Spinal cord (tissue), 10 donors: ENCODE measurements around the gene TWF1. TPM values are rescaled to one million over a fixed set of nuclear protein-coding genes. Genes with fewer than 3 reads are reported as not detected.
"Not testable (repeated sequence)": the region's sequence is repeated elsewhere in the genome, so short reads cannot be mapped to it uniquely, and the experiment has no call there.

Source experiments
- DNase-seq, 6 donors: peaks; one replicate each; pipeline versions ENCODE4 v3.0.0 to v3.0.0-alpha.2; 2013 to 2015; ENCODE audit warnings: low spot score in 6 of 6, low read depth in 4 of 6
- H3K27ac ChIP-seq: one replicate; pipeline ENCODE4 v1.5.1; 2013; ENCODE audit warnings: low read depth, low read length, control low read depth
- H3K27me3 ChIP-seq: one replicate; pipeline ENCODE4 v1.6.1; 2013; ENCODE audit warnings: low read length; ENCODE audit not compliant: control insufficient read depth, insufficient read depth
- H3K36me3 ChIP-seq: one replicate; pipeline ENCODE4 v1.6.1; 2013; ENCODE audit warnings: low read length; ENCODE audit not compliant: control insufficient read depth, insufficient read depth
- H3K4me1 ChIP-seq: one replicate; pipeline ENCODE4 v1.6.1; 2013; ENCODE audit warnings: low read length; ENCODE audit not compliant: control insufficient read depth, insufficient read depth
- H3K4me3 ChIP-seq: one replicate; pipeline ENCODE4 v1.5.1; 2013; ENCODE audit warnings: low read depth, low read length, control low read depth
- H3K9me3 ChIP-seq: one replicate; pipeline ENCODE4 v1.6.1; 2013; ENCODE audit warnings: low read length; ENCODE audit not compliant: control insufficient read depth, insufficient read depth
- WGBS: methylation state at CpG from one replicate; pipeline ENCODE4 v1.1.5; 2013; ENCODE audit warnings: missing lambda C conversion rate; ENCODE audit not compliant: insufficient coverage; 5-methylcytosine and 5-hydroxymethylcytosine counted together
- long read RNA-seq, 4 donors: transcript quantifications; one replicate each; lab custom pipeline, GENCODE V29; 2026
- polyA plus RNA-seq, 2 donors: library from polyadenylated mRNA; unstranded; fragments of 120-200 nt; gene quantifications; one replicate each; pipeline ENCODE4 v1.2.1, GENCODE V29; 2013; ENCODE audit not compliant: insufficient read length in 2 of 2
- total RNA-seq, 2 donors: library from RNA; depleted of rRNA in 1 of 2; stranded (reverse); fragments of 120-200 nt in 1 of 2; fragments of >200 nt in 1 of 2; gene quantifications; one replicate each; pipeline versions ENCODE4 v1.2.3 to v1.2.4, GENCODE V29; 2013 to 2014
- donor health status: healthy.

Gene TWF1
- total RNA-seq (100 to 1,000 TPM in 1 of 2 donors, 10 to 100 TPM in 1; 96.1 to 137 TPM), polyA plus RNA-seq (100 to 1,000 TPM in 1 of 2 donors, 10 to 100 TPM in 1; 69.6 to 101 TPM)
- long read RNA-seq, donor 1, transcript TWF1-201 (9 exons, 3,045 nt), result major isoform, 14 of 21 reads
- long read RNA-seq, donor 1, partial matches to known transcripts, result 0 of 21 reads
- long read RNA-seq, donor 1, other reads (novel, unspliced or antisense), result 0 of 21 reads
- long read RNA-seq, donor 2, transcript TWF1-201 (9 exons, 3,045 nt), result major isoform, 13 of 15 reads
- long read RNA-seq, donor 2, partial matches to known transcripts, result 0 of 15 reads
- long read RNA-seq, donor 2, other reads (novel, unspliced or antisense), result 0 of 15 reads
- long read RNA-seq, donor 3, transcript TWF1-201 (9 exons, 3,045 nt), result major isoform, 15 of 18 reads
- long read RNA-seq, donor 3, partial matches to known transcripts, result 0 of 18 reads
- long read RNA-seq, donor 3, other reads (novel, unspliced or antisense), result 0 of 18 reads
- long read RNA-seq, donor 4, transcript TWF1-201 (9 exons, 3,045 nt), result major isoform, 15 of 16 reads
- long read RNA-seq, donor 4, partial matches to known transcripts, result 0 of 16 reads
- long read RNA-seq, donor 4, other reads (novel, unspliced or antisense), result 0 of 16 reads

DNA sequence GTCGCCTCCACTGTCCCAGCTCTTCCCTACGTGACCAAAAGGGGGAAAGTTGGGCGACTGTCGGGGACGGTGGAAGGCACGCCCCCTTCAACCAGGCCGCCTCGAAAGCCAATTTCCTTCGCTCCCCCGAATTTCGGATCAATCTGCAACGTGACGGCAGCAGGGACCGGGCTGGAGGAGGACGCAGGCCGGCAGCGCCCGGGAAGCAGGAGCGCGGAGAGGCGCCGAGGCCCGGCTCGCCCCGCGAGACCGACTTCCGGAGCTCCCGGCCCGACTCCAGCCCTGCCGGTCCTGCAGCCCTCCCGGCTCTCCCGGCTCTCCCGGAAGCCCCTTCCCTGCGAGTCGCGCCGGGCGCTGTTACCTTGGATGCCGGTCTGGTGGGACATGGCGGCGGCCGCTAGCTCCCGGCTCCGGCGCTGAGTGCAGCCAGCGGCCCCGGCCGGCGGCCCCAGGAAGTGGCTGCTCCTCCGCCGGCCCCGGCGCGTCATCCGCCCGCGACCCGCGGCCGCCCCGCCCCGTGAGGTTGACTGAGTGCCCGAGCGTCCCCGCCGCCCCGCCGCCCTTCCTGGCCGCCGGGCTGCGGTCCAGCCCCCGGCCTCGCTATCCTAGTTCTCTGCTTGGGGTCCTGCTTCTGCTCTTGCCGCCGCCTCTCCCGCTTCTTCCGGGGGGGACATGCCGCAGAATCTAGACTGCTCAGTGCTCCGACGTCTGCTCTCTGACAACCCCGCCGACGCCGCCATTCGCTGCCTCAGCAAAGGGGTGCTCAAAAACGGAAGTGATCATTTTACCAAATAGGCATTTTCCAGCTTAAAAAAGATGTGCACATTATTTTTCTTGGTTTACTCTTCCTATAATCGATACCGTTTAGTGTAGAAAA, at the start of gene TWF1:
Gene TWF1, minus strand, starts transcription at position 458 of the 877 bp plus-strand sequence. Its CDS starts 72 bp downstream, at position 386.
- peak within 1 kb of the TSS; percentile 84 for H3K4me3 ChIP-seq
- 0% methylated on average over 86 of the region's 89 CpGs for WGBS
- H3K4me1 ChIP-seq, result no peaks in the 10 kb centered on the region
- peak within 1 kb of the TSS; percentile 98 for H3K27ac ChIP-seq
- DNase-seq, result peak; percentile 64 to 95 (median 82)
- peaks cover 3% of the 10 kb centered on the region for H3K36me3 ChIP-seq
- H3K27me3 ChIP-seq, result no peaks in the 10 kb centered on the region
- no peaks in the 10 kb centered on the region for H3K9me3 ChIP-seq

DNA sequence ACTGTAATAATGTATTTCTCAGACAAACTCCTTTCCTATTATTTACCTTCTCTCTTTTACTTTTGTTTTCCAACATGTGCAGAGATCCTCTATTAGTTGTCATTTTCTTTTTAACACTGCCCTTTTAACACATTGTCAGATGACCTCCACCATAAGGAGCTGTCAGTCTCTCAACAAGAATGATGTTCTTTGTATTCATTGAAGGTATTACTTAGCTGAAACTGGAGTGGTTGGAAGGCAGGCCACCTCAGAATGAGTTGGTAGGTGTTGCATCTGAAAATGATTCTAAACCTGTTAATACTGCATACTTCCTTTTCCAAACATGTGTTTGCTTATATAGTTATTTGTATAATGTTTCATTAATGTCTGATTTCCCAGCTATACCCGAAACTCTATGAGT, 46.6 kb upstream of the TWF1 start:
- no peaks in the 10 kb centered on the region for H3K36me3 ChIP-seq
- no peak overlapping the region for H3K27ac ChIP-seq
- H3K27me3 ChIP-seq, result no peaks in the 10 kb centered on the region
- no peaks in the 10 kb centered on the region for H3K4me1 ChIP-seq
- H3K4me3 ChIP-seq, result no peak overlapping the region
- DNase-seq, result no peak
- H3K9me3 ChIP-seq, result no peaks in the 10 kb centered on the region
- WGBS, result no CpG with 5 or more reads among the region's 1 CpG

GRCh38 chr12:43848786-43849185, 42.7 kb upstream of the TWF1 start:
- WGBS, result 100% methylated on average over 2 of the region's 3 CpGs
- Histone ChIP-seq H3K27ac (no peak overlapping the region), H3K4me3 (no peak overlapping the region), H3K27me3 (no peaks in the 10 kb centered on the region), H3K9me3 (no peaks in the 10 kb centered on the region), H3K36me3 (no peaks in the 10 kb centered on the region), H3K4me1 (no peaks in the 10 kb centered on the region)
- no peak for DNase-seq

DNA sequence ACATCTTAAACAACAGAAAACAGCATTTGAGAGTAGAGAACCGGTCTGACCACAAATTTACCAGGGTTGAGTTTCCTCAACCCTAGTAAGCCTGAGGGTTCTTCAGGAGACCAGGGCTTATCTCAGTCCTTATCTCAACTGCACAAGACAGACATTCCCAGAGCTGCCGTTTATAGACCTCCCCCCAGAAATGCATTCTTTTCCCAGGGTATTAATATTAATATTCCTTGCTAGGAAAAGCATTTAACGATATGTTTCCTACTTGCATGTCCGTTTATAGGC, 42.0 kb upstream of the TWF1 start:
- no peak for DNase-seq

GRCh38 chr12:43847425-43848225, 41.5 kb upstream of the TWF1 start:
- H3K36me3 ChIP-seq, DNase-seq, H3K4me3 ChIP-seq, H3K4me1 ChIP-seq, H3K9me3 ChIP-seq, H3K27ac ChIP-seq, H3K27me3 ChIP-seq: not testable (repeated sequence)
- 100% methylated on average over 1 of the region's 4 CpGs for whole genome bisulfite sequencing

More for the DNA sequence above, 42.0 kb upstream of the TWF1 start:
- H3K4me3 ChIP-seq, result no peak overlapping the region
- 100% methylated on average over 3 of the region's 4 CpGs for WGBS
- H3K27ac ChIP-seq, result no peak overlapping the region
- H3K4me1 ChIP-seq, result no peaks in the 10 kb centered on the region
- H3K27me3 ChIP-seq, result no peaks in the 10 kb centered on the region
- H3K36me3 ChIP-seq, result no peaks in the 10 kb centered on the region
- no peaks in the 10 kb centered on the region for H3K9me3 ChIP-seq

DNA sequence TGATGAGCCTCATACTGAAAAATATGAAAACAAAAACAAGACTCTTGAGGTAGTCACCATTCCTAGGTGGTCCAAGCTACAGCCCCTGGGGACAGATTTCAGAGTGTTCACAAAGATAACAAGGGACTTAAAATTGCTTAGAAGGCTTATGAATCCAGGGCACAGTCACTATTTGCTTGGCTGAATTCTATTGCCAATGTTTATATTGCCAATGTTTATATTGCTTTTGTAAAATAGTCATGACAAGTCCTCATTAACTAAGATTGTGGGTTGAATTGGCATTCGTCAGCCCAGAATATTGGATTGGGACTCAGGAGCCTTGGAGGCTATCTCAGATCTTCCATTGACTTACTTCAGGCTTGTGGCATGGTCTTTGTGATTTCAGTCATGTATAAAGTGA, 36.1 kb upstream of the TWF1 start:
- WGBS, result no CpG with 5 or more reads among the region's 1 CpG
- Histone ChIP-seq H3K9me3 (no peaks in the 10 kb centered on the region), H3K4me3 (no peak overlapping the region), H3K27ac (no peak overlapping the region), H3K36me3 (no peaks in the 10 kb centered on the region), H3K4me1 (no peaks in the 10 kb centered on the region), H3K27me3 (no peaks in the 10 kb centered on the region)
- no peak for DNase-seq

DNA sequence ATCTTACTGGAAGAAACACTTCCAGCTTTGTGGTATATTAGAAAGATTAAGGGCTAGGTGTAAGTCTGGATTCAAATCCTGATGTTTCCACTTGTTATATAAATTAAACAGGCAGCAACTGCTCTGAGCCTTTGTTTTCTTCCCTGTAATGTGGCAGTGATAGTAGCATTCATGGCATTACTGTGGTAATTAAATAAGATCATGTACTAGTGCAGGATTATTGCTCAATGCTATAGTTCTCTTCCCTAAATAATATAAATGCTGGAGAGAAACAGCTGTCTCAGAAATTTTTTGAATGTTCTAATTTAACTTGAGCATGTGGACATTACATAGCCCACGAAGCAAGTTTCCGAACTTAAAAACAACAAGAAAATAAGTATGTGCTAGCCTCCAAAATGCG, 35.1 kb upstream of the TWF1 start:
- WGBS, result 100% methylated on average over 1 of the region's 3 CpGs
- no peak for DNase-seq
- no peaks in the 10 kb centered on the region for H3K36me3 ChIP-seq
- no peaks in the 10 kb centered on the region for H3K4me1 ChIP-seq
- H3K27me3 ChIP-seq, result no peaks in the 10 kb centered on the region
- no peaks in the 10 kb centered on the region for H3K9me3 ChIP-seq
- no peak overlapping the region for H3K4me3 ChIP-seq
- no peak overlapping the region for H3K27ac ChIP-seq

DNA sequence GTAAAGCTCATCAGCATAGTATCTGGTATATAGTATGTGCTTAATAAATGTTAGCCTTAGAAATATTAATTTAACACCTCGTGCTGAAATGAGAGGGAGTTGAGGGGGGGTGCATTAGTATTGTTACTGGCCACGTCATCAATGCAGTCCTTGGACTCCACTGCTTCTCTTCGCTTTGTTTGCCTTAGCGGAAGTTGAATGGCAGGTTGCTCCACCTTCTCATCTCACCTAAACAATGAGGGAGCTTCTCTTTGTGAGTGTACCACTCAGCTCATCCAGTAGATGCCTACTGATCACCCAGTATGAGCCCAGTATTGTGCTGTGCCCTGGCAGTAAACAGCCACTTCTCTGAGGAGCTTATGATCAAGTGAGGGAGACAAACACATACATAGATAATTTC, 34.2 kb upstream of the TWF1 start:
- no peaks in the 10 kb centered on the region for H3K36me3 ChIP-seq
- no peak for DNase-seq
- H3K9me3 ChIP-seq, result no peaks in the 10 kb centered on the region
- H3K27me3 ChIP-seq, result no peaks in the 10 kb centered on the region
- H3K4me3 ChIP-seq, result no peak overlapping the region
- H3K4me1 ChIP-seq, result no peaks in the 10 kb centered on the region
- H3K27ac ChIP-seq, result no peak overlapping the region
- 82% methylated on average over 3 of the region's 4 CpGs for WGBS

GRCh38 chr12:43836475-43836989, 30.4 kb upstream of the TWF1 start:
- Histone ChIP-seq H3K4me1 (no peaks in the 10 kb centered on the region), H3K36me3 (no peaks in the 10 kb centered on the region), H3K9me3 (no peaks in the 10 kb centered on the region), H3K4me3 (peak overlapping the region; percentile 64), H3K27ac (peak overlapping the region; percentile 84), H3K27me3 (no peaks in the 10 kb centered on the region)
- DNase-seq, result peak in 5 of 6 donors; percentile 20 to 72 (median 30)
- WGBS, result no CpG with 5 or more reads among the region's 8 CpGs
